B cell (primary cell): ENCODE results near the gene PYM1. TPM values are rescaled to one million over a fixed set of nuclear protein-coding genes. Genes with fewer than 3 reads are reported as not detected.

Experiments
- ATAC-seq: fragments of 200-7000 bp; cut with Tn5 transposase; one replicate; pipeline ENCODE4 v1.10.0; 2021; ENCODE audit warnings: low read depth, mild to moderate bottlenecking, moderate number of reproducible peaks, moderate library complexity
- CTCF ChIA-PET: fragments of 350-600 bp; sonication (Branson Sonifier 250); formaldehyde crosslinking; loops from one replicate; lab custom pipeline; 2021; ENCODE audit warnings: antibody characterized with exemption, inconsistent platforms; lab: Charles Lee
- POLR2A ChIA-PET: fragments of 350-600 bp; sonication (Branson Sonifier 250); formaldehyde crosslinking; loops from one replicate; lab custom pipeline; 2021; ENCODE audit warnings: antibody characterized with exemption; lab: Charles Lee
- DNase-seq: peaks from one replicate; pipeline ENCODE4 v3.0.0; 2013
- H2AFZ ChIP-seq: 2 replicates; pipeline ENCODE4 v1.6.1; 2012; ENCODE audit warnings: mild to moderate bottlenecking, low read depth, low read length; ENCODE audit not compliant: insufficient read depth, poor library complexity, severe bottlenecking
- H3K27ac ChIP-seq, 2 donors: 1 replicate in 1 of 2; 2 replicates in 1 of 2; pipeline ENCODE4 v1.5.1; 2012 to 2013; ENCODE audit warnings: low read length in 2 of 2, mild to moderate bottlenecking in 2 of 2, moderate library complexity in 1 of 2
- H3K27me3 ChIP-seq, 4 experiments: fragments of 200-600 bp in 1 of 4; sonication (generic) in 1 of 4; replicated peaks in 1 of 4; 1 replicate in 2 of 4; 2 replicates in 2 of 4; pipeline versions ENCODE4 v1.6.1 to v1.7.0; 2013 to 2016; ENCODE audit warnings: low read length in 3 of 4, mild to moderate bottlenecking in 2 of 4, mixed read lengths in 1 of 4, moderate library complexity in 1 of 4; ENCODE audit not compliant: insufficient read depth in 4 of 4, control insufficient read depth in 3 of 4; ENCODE audit errors: control extremely low read depth in 1 of 4
- H3K36me3 ChIP-seq, 2 experiments: replicated peaks in 1 of 2; 1 replicate in 1 of 2; 2 replicates in 1 of 2; pipeline versions ENCODE4 v1.6.1 to v1.7.1; 2013; ENCODE audit warnings: low read length in 1 of 2; ENCODE audit not compliant: insufficient read depth in 2 of 2, control insufficient read depth in 1 of 2; ENCODE audit errors: control extremely low read depth in 1 of 2, extremely low read depth in 1 of 2
- H3K4me1 ChIP-seq, 2 donors: fragments of 200-600 bp in 1 of 2; sonication (generic) in 1 of 2; 1 replicate in 1 of 2; 2 replicates in 1 of 2; pipeline versions ENCODE4 v1.5.1 to v1.6.1; 2013 to 2017; ENCODE audit warnings: low read length in 2 of 2; ENCODE audit not compliant: control insufficient read depth in 2 of 2, insufficient read depth in 2 of 2
- H3K4me2 ChIP-seq: replicated peaks from 2 replicates; pipeline ENCODE3; 2012; ENCODE audit warnings: mild to moderate bottlenecking, low read depth, low read length; ENCODE audit not compliant: poor library complexity, severe bottlenecking
- H3K4me3 ChIP-seq, 5 experiments: fragments of 200-600 bp in 1 of 5; sonication (generic) in 1 of 5; 1 replicate in 3 of 5; 2 replicates in 2 of 5; pipeline versions ENCODE4 v1.5.1 to v1.7.0; 2011 to 2016; ENCODE audit warnings: low read length in 4 of 5, mild to moderate bottlenecking in 4 of 5, low read depth in 2 of 5, control low read depth in 1 of 5, moderate library complexity in 1 of 5; ENCODE audit not compliant: insufficient read depth in 1 of 5; ENCODE audit errors: control extremely low read depth in 1 of 5, extremely low read depth in 1 of 5
- H3K79me2 ChIP-seq: fragments of 200-600 bp; sonication (generic); one replicate; pipeline ENCODE4 v1.6.0; 2016; ENCODE audit warnings: low read length; ENCODE audit not compliant: control insufficient read depth, insufficient read depth
- H3K9ac ChIP-seq: fragments of 200-600 bp; sonication (generic); 2 replicates; pipeline ENCODE4 v1.6.1; 2017; ENCODE audit warnings: mild to moderate bottlenecking, low read length, moderate library complexity
- H3K9me3 ChIP-seq, 3 donors: one replicate each; pipeline versions ENCODE4 v1.6.1 to v1.7.1; 2013; ENCODE audit warnings: low read length in 2 of 3; ENCODE audit not compliant: control insufficient read depth in 2 of 3, insufficient read depth in 1 of 3; ENCODE audit errors: control extremely low read depth in 1 of 3
- H4K20me1 ChIP-seq: 2 replicates; pipeline ENCODE4 v1.6.0; 2012; ENCODE audit warnings: mild to moderate bottlenecking, low read length; ENCODE audit not compliant: insufficient read depth, control insufficient read depth, poor library complexity, severe bottlenecking
- H3K27ac Mint-ChIP-seq: one replicate; pipeline ENCODE4 v1.8.0; 2021; ENCODE audit warnings: mixed read lengths
- H3K27me3 Mint-ChIP-seq: one replicate; pipeline ENCODE4 v1.8.0; 2021; ENCODE audit warnings: mixed read lengths
- H3K4me1 Mint-ChIP-seq: one replicate; pipeline ENCODE4 v1.8.0; 2021; ENCODE audit warnings: mixed read lengths
- H3K4me3 Mint-ChIP-seq: one replicate; pipeline ENCODE4 v1.8.0; 2021; ENCODE audit warnings: mixed read lengths
- H3K9me3 Mint-ChIP-seq: one replicate; pipeline ENCODE4 v1.8.0; 2022; ENCODE audit warnings: mixed read lengths; ENCODE audit not compliant: insufficient read depth
- CTCF ChIP-seq: fragments of 200-600 bp; IDR thresholded peaks from one replicate; pipeline ENCODE4 v1.8.0; 2022; ENCODE audit warnings: antibody characterized with exemption, mild to moderate bottlenecking
- EZH2 ChIP-seq: IDR thresholded peaks from 2 replicates; pipeline ENCODE4 v1.6.1; 2012; ENCODE audit warnings: borderline replicate concordance, low read depth, mild to moderate bottlenecking, moderate library complexity, low read length; ENCODE audit not compliant: insufficient read depth, poor library complexity, severe bottlenecking
- WGBS: methylation state at CpG from one replicate; pipeline ENCODE4 v1.1.5; 2013; ENCODE audit warnings: missing lambda C conversion rate; ENCODE audit not compliant: insufficient coverage; 5-methylcytosine and 5-hydroxymethylcytosine counted together
- intact Hi-C: fragments of 100-400 bp; cut with micrococcal nuclease; formaldehyde crosslinking; loops from one replicate; pipeline ENCODE4 v1.10.0; 2022
- polyA plus RNA-seq: library from polyadenylated mRNA; depleted of rRNA; stranded (reverse); fragments of >200 nt; gene quantifications from 2 replicates; pipeline ENCODE4 v1.2.3, GENCODE V29; 2012
- total RNA-seq, 2 donors: library from RNA; stranded (reverse); fragments of 120-200 nt in 1 of 2; gene quantifications; 1 replicate in 1 of 2; 2 replicates in 1 of 2; pipeline versions ENCODE4 v1.2.3 to v1.2.4, GENCODE V29; 2013 to 2022

The PYM1 gene
- total and polyA plus RNA-seq, 2 donors (not counting 1 experiment from before 2014, with no cell fraction given): 22.5 to 39.2 TPM

- H3K27me3 Mint-ChIP-seq: no peaks in the 10 kb centered on the region
- peak overlapping the region; percentile 94 for H3K4me3 Mint-ChIP-seq
- ChIA-PET POLR2A (interaction anchor here (0.7 to 3.6 kb wide), 5 partner anchors 11 to 111 kb away, joined by 3 to 25 read pairs (median 5); partner anchors contain the start of genes DNAJC14, ORMDL2 and RAB5B), CTCF (interaction anchor here (0.9 to 10.3 kb wide), 5 partner anchors 12 to 190 kb away, joined by 4 to 155 read pairs (median 6); partner anchors contain the start of genes DNAJC14, ORMDL2, RAB5B and SARNP)
- 0% methylated on average over 5 of the region's 8 CpGs for WGBS
- Histone ChIP-seq H2AFZ (peak overlapping the region; percentile 24), H3K9me3 (no peaks in the 10 kb centered on the region), H3K27me3 (no peaks in the 10 kb centered on the region), H3K36me3 (peaks cover 0 to 7% of the 10 kb centered on the region in 2 experiments), H3K79me2 (peaks cover 50% of the 10 kb centered on the region), H3K4me3 (peak overlapping the region in 4 of 5 experiments; percentile 28 to 98 (median 40)), H3K4me2 (peak overlapping the region; percentile 88), H3K27ac (peak overlapping the region; percentile 67 to 92), H3K4me1 (peaks cover 51 to 64% of the 10 kb centered on the region in 2 donors), H4K20me1 (peaks cover 5% of the 10 kb centered on the region), H3K9ac (peak overlapping the region; percentile 98)
- peaks cover 67% of the 10 kb centered on the region for H3K4me1 Mint-ChIP-seq
- no peaks in the 10 kb centered on the region for H3K9me3 Mint-ChIP-seq
- intact Hi-C loops: loop anchor here (5.0 to 10.0 kb wide), 4 partner anchors 188 to 758 kb away; partner anchors contain the start of genes PTGES3, RPL41 and ZC3H10
- no peak for TF ChIP-seq CTCF
- TF ChIP-seq EZH2: no peak
- ATAC-seq (peak; percentile 50), DNase-seq (peak; percentile 86)
- H3K27ac Mint-ChIP-seq: peak overlapping the region; percentile 95
Observed at GRCh38 chr12:55929306-55929791, 1.7 kb upstream of the PYM1 start.
